HG02610 (cell line): ENCODE results near the gene RGS17.

ENCODE experiments used
- ATAC-seq: cut with Tn5 transposase; IDR thresholded peaks from one replicate; pipeline ENCODE4 v1.9.1; 2021; ENCODE audit warnings: mild to moderate bottlenecking, moderate library complexity; ENCODE audit not compliant: unreplicated experiment

RGS17 gene

GRCh38 chr6:152959333-152959732, 171.7 kb downstream of the RGS17 start:
- no peak for ATAC-seq

DNA sequence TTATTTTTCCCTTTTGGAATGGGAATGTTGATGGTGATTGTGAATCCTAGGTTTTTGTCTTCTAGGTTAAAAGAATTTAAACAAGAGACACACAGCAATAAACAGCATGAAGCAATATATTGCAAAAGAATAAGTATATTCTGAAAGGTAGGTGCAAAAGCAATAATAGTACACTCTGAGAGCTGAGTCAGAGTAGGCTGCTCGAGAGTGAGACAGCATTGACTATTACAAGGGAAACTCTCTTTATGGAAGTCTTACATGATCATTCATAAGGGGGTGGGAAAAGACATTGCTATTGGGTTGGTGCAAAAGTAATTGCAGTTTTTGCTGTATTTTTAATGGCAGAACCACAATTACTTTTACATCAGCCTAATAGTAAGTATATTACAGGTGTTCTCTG, 173.3 kb downstream of the RGS17 start:
- no peak for ATAC-seq
